BE2C (cell line): ENCODE data around the gene MVB12B.

Experiments used
- DNase-seq: peaks from one replicate; pipeline ENCODE4 v3.0.0-alpha.2; 2020
- H3K27me3 ChIP-seq: fragments of 250-450 bp; sonication (Bioruptor Pico); 2 replicates; pipeline ENCODE4 v1.5.1; 2020; ENCODE audit warnings: mild to moderate bottlenecking
- H3K36me3 ChIP-seq: fragments of 250-450 bp; sonication (Bioruptor Pico); 2 replicates; pipeline ENCODE4 v1.5.1; 2020; ENCODE audit warnings: mild to moderate bottlenecking
- H3K4me1 ChIP-seq: fragments of 250-450 bp; sonication (Bioruptor Pico); 2 replicates; pipeline ENCODE4 v1.5.1; 2020
- H3K4me3 ChIP-seq: 2 replicates; pipeline ENCODE4 v1.5.1; 2011; ENCODE audit warnings: low read depth, low read length
- H3K9me3 ChIP-seq: fragments of 250-450 bp; sonication (Bioruptor Pico); 2 replicates; pipeline ENCODE4 v1.5.1; 2020
- TF ChIP-seq, protein P1 (sequence below): IDR thresholded peaks from 2 replicates; pipeline ENCODE4 v1.5.1; 2012; ENCODE audit warnings: mild to moderate bottlenecking, low read depth, low read length

Gene MVB12B

DNA sequence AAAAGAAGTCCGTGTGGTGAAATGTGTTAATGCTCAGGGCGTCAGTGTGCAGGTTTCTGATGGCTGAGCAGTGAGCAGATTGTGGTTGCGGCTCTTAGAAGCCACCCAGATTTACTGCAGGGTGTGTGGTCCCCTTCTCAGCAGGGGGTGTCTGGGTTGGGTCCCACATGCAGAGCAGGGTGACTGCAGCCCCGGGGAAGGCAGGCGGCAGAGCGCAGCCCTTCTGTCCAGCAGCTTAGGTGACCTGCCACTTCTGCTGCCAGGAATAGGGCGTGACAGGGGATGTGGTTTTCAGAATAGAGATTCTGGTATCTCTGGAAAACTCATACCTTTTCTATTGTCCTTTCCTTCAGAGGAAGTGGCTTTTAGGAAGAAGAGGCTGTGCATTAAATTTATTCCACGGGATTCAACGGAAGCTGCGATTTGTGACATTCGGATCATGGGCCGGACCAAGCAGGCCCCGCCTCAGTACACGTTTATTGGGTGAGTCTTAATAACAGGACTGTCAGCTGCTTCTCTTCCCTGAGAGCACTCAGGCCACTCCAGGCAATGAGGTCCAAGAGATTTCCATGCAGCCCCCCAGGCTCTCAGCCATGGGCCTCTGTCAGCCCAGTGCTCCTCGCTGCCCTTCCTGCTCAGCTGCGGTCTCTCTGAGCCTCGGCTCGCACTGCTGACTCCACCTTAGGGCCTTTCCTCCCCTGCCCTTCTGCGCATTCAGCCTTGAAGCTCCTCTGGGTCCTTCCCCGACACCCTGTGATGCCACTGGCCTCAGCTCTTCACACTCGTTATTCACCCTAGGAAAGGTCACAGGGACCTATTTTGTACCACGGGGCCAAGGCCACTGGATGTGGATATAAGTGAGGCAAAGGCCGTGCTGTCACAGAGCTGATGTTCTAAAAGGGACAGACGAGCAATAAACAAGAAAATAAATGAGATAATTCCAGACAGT lies 65.4 kb downstream of the MVB12B start:
- TF ChIP-seq, protein P1, sequence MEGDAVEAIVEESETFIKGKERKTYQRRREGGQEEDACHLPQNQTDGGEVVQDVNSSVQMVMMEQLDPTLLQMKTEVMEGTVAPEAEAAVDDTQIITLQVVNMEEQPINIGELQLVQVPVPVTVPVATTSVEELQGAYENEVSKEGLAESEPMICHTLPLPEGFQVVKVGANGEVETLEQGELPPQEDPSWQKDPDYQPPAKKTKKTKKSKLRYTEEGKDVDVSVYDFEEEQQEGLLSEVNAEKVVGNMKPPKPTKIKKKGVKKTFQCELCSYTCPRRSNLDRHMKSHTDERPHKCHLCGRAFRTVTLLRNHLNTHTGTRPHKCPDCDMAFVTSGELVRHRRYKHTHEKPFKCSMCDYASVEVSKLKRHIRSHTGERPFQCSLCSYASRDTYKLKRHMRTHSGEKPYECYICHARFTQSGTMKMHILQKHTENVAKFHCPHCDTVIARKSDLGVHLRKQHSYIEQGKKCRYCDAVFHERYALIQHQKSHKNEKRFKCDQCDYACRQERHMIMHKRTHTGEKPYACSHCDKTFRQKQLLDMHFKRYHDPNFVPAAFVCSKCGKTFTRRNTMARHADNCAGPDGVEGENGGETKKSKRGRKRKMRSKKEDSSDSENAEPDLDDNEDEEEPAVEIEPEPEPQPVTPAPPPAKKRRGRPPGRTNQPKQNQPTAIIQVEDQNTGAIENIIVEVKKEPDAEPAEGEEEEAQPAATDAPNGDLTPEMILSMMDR = no peak
- H3K4me3 ChIP-seq = no peak overlapping the region
- no peaks in the 10 kb centered on the region; the same call in none of the 2 replicates for H3K36me3 ChIP-seq
- H3K27me3 ChIP-seq = no peaks in the 10 kb centered on the region
- H3K9me3 ChIP-seq = no peaks in the 10 kb centered on the region
- H3K4me1 ChIP-seq = no peaks in the 10 kb centered on the region
- no peak for DNase-seq

DNA sequence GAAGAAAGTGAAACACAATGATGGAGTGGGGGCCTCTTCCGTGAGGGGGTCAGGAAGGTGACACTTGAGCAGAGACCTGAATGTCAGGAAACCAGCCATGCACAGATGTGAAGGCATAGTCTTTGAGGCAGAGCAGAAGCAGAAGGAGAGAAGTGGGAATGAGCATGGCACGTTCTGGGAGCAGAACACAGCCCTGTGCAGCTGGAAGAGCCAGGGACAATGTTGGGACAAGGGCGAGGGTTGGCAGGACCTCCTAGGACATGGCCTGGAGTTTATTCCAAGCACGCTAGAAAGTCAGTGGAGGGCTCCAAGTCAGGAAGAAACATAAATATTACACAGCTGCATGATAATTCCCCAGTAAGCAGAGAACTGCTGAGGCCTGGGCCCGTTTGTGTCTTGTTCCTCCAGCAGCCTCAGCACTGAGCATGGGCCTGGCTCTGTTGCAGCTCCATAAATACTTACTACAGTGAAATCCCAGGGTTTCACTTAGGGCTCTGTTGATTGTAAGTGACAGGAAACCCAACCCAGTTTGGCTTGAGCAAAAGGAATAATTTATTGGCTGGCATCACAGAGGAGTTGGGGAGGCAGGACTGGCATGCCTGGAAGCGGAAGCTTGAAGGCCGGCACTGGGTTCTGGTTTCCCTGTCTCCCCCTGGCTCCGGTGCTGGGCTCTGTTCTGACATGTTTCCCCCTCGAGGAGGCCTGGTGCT lies 66.2 kb downstream of the MVB12B start:
- DNase-seq = no peak
- no peaks in the 10 kb centered on the region for H3K27me3 ChIP-seq
- no peaks in the 10 kb centered on the region for H3K9me3 ChIP-seq
- H3K4me1 ChIP-seq = no peaks in the 10 kb centered on the region
- H3K4me3 ChIP-seq = no peak overlapping the region
- no peaks in the 10 kb centered on the region; the same call in none of the 2 replicates for H3K36me3 ChIP-seq
- TF ChIP-seq, protein P1 = no peak

GRCh38 chr9:126393876-126394275 lies 67.2 kb downstream of the MVB12B start:
- TF ChIP-seq, protein P1 = no peak
- no peaks in the 10 kb centered on the region for H3K27me3 ChIP-seq
- H3K36me3 ChIP-seq = no peaks in the 10 kb centered on the region; the same call in none of the 2 replicates
- H3K4me1 ChIP-seq = no peaks in the 10 kb centered on the region
- DNase-seq = no peak
- no peaks in the 10 kb centered on the region for H3K9me3 ChIP-seq
- H3K4me3 ChIP-seq = no peak overlapping the region

- Histone ChIP-seq H3K4me3 (no peak overlapping the region), H3K9me3 (no peaks in the 10 kb centered on the region), H3K36me3 (no peaks in the 10 kb centered on the region; the same call in none of the 2 replicates), H3K27me3 (no peaks in the 10 kb centered on the region), H3K4me1 (peaks cover 3% of the 10 kb centered on the region)
- TF ChIP-seq, protein P1 = no peak
- no peak for DNase-seq
Observed at GRCh38 chr9:126394802-126395201, 68.2 kb downstream of the MVB12B start.

- TF ChIP-seq, protein P1 = no peak
- no peak overlapping the region for H3K4me3 ChIP-seq
- H3K27me3 ChIP-seq = no peaks in the 10 kb centered on the region
- H3K36me3 ChIP-seq = no peaks in the 10 kb centered on the region; the same call in none of the 2 replicates
- no peaks in the 10 kb centered on the region for H3K9me3 ChIP-seq
- DNase-seq = no peak
- peaks cover 3% of the 10 kb centered on the region for H3K4me1 ChIP-seq
Observed at GRCh38 chr9:126395439-126396212, 69.0 kb downstream of the MVB12B start.
